Right cardiac atrium (tissue), 5 donors: ENCODE measurements around the gene INHBA. TPM values are rescaled to one million over a fixed set of nuclear protein-coding genes. Genes with fewer than 3 reads are reported as not detected.
A peak's percentile ranks its signal among the peaks of the same experiment; 100 is the strongest.

Experiments
- ATAC-seq, 2 donors: fragments of 200-7000 bp; cut with Tn5 transposase; one replicate each; pipeline versions ENCODE4 v1.8.0 to v1.9.1; 2020; ENCODE audit warnings: moderate library complexity in 2 of 2, mild to moderate bottlenecking in 1 of 2
- DNase-seq, 3 donors: peaks; one replicate each; pipeline ENCODE4 v3.0.0-alpha.2; 2020
- H3K27ac ChIP-seq: one replicate; pipeline ENCODE4 v1.5.1; 2013; ENCODE audit warnings: mild to moderate bottlenecking, low read length, control low read depth, moderate library complexity
- H3K27me3 ChIP-seq: one replicate; pipeline ENCODE4 v1.6.1; 2013; ENCODE audit not compliant: control insufficient read depth, insufficient read depth
- H3K4me1 ChIP-seq: one replicate; pipeline ENCODE4 v1.6.1; 2013; ENCODE audit warnings: low read length; ENCODE audit not compliant: control insufficient read depth, insufficient read depth
- H3K4me3 ChIP-seq: one replicate; pipeline ENCODE4 v1.5.1; 2013; ENCODE audit warnings: low read length, control low read depth
- H3K9me3 ChIP-seq: one replicate; pipeline ENCODE4 v1.6.1; 2013; ENCODE audit warnings: low read length; ENCODE audit not compliant: control insufficient read depth
- WGBS: extraction: QIAGEN DNeasy Blood & Tissue Kit; methylation state at CpG from one replicate; pipeline ENCODE4 v1.1.7; 2013; 5-methylcytosine and 5-hydroxymethylcytosine counted together
- intact Hi-C, 4 donors: fragments of 100-400 bp; cut with DNase I; formaldehyde crosslinking; loops; one replicate each; pipeline versions ENCODE4 v1.11.0 to v1.14.0; 2022 to 2023
- long read RNA-seq, 4 donors: library from polyadenylated mRNA; unstranded; transcript quantifications; one replicate each; pipeline ENCODE4 v2.0.0, GENCODE V29; 2020 to 2021
- polyA plus RNA-seq: library from polyadenylated mRNA; stranded (reverse); fragments of 200-250 nt; gene quantifications from one replicate; pipeline ENCODE4 v1.2.3, GENCODE V29; 2013
- total RNA-seq, 4 donors: library from RNA; stranded (reverse); fragmentation: NEBNext Ultra II Directional; extraction: Animal tissue kit (Norgen Biotek cat#: 25700); gene quantifications; one replicate each; pipeline ENCODE4 v1.2.1, GENCODE V29; 2021
- donor health status: healthy with polysubstance abuse.
- donor health status: DM: no; HTN: yes; CAD: no.
- donor health status: DM: no; HTN: no; CAD: no.
- donor health status: DM: no; HTN: yes; CAD: no; lungs with severe emphysema.
- donor health status: DM: yes; HTN: yes; CAD: no.

Gene INHBA
- total RNA-seq (10 to 100 TPM; 21.9 to 66.4 (median 42.7) TPM), polyA plus RNA-seq (3.3 TPM)
- long read RNA-seq, donor 1, full-length matches to known transcripts: 40 of 59 reads
- long read RNA-seq, donor 1, partial matches to known transcripts: 10 of 59 reads
- long read RNA-seq, donor 1, other reads (novel, unspliced or antisense): 9 of 59 reads
- long read RNA-seq, donor 2, partial matches to known transcripts: 1 of 2 reads
- long read RNA-seq, donor 2, other reads (novel, unspliced or antisense): 1 of 2 reads
- long read RNA-seq, donor 3, full-length matches to known transcripts: 65 of 79 reads
- long read RNA-seq, donor 3, partial matches to known transcripts: 1 of 79 reads
- long read RNA-seq, donor 3, other reads (novel, unspliced or antisense): 13 of 79 reads
- long read RNA-seq, donor 4, full-length matches to known transcripts: 8 of 11 reads
- long read RNA-seq, donor 4, partial matches to known transcripts: 1 of 11 reads
- long read RNA-seq, donor 4, other reads (novel, unspliced or antisense): 2 of 11 reads

DNA sequence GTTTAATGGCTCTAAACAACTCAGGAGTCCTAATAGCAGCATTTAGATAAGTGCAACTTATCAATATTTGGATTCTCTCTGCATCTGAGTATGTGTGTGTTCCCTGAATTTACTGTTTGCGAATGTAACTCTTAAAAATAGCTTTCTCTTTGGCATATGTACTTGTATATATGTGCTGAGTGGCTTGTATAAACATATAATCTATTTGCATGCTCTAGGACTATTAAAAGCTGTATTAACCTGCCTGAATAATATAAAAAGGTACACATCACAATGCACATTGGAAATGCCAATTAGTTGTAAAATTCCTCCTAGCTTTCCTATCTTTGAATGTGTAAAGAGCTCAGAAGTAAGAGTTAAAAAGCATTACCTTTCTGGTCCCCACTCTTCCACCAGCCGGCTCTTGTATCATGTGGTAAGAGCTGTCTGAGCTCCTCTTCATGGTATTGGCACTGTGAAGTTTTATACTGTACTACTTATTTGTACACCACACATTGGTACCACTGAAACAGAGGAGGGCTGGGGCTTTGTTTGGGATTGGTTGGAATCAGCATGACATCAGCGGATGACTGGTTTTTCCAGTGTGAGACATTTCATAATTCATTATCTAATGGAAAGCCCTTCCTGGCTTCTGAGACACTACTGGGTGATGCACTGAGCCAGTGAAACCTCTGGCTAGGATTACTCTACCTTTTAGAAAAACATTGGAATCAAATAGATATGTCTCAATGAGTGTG lies at the start of gene INHBA:
TSS of gene INHBA (minus strand) at position 456 of the 737 bp plus-strand sequence. CDS start 2,716 bp downstream, outside the sequence.
- H3K27me3 ChIP-seq: no peaks in the 10 kb centered on the region
- H3K9me3 ChIP-seq: no peaks in the 10 kb centered on the region
- no peak within 1 kb of the TSS for H3K4me3 ChIP-seq
- peaks cover 4% of the 10 kb centered on the region for H3K4me1 ChIP-seq
- intact Hi-C loops: loop anchor here in 1 of 4 donors (10.0 kb wide), 1 partner anchor 698 kb away; no protein-coding TSS in a partner anchor
- DNase-seq: peak in 1 of 3 donors; percentile 24
- WGBS: 67% methylated on average over 3 of the region's 3 CpGs
- ATAC-seq: peak; percentile 43 to 71
- H3K27ac ChIP-seq: no peak within 1 kb of the TSS

- WGBS: 82% methylated on average over 2 of the region's 2 CpGs
- Histone ChIP-seq H3K27me3 (no peaks in the 10 kb centered on the region), H3K4me1 (no peaks in the 10 kb centered on the region), H3K27ac (no peak overlapping the region), H3K9me3 (no peaks in the 10 kb centered on the region), H3K4me3 (no peak overlapping the region)
- intact Hi-C loops: no loop called here
- no peak for DNase-seq
- ATAC-seq: no peak
Measured at GRCh38 chr7:41752615-41753014, 49.7 kb upstream of the INHBA start.

- no peaks in the 10 kb centered on the region for H3K4me1 ChIP-seq
- H3K4me3 ChIP-seq: no peak overlapping the region
- no peak overlapping the region for H3K27ac ChIP-seq
- H3K27me3 ChIP-seq: no peaks in the 10 kb centered on the region
- intact Hi-C loops: no loop called here
- ATAC-seq: no peak
- H3K9me3 ChIP-seq: no peaks in the 10 kb centered on the region
- WGBS: 31% methylated on average over 1 of the region's 1 CpG
- DNase-seq: no peak
Measured at GRCh38 chr7:41750661-41751540, 48.0 kb upstream of the INHBA start.

DNA sequence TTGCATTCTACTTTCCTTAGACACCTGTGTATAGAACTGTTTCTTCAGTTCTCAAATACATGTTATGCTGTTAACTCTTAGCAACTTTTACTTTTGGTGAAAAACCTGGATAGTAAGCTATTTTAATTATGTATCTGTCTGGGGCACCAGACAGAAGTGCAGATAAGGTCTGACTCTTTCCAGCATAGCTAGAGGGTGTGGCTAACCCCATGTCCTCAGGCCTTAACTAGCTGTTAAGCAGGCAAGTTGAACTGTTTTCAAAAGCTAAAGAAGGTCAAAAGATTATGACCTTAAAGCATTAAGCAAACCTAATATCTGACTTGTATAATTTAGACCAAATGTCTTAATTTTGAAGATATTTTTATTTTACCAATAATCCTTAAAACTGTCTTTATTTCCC lies 45.1 kb upstream of the INHBA start:
- ATAC-seq (no peak), DNase-seq (no peak)
- Histone ChIP-seq H3K4me3 (no peak overlapping the region), H3K27me3 (no peaks in the 10 kb centered on the region), H3K9me3 (no peaks in the 10 kb centered on the region), H3K4me1 (no peaks in the 10 kb centered on the region), H3K27ac (no peak overlapping the region)
- intact Hi-C loops: no loop called here

- Histone ChIP-seq H3K27me3 (no peaks in the 10 kb centered on the region), H3K9me3 (peaks cover 3% of the 10 kb centered on the region), H3K27ac (no peak overlapping the region), H3K4me3 (no peak overlapping the region), H3K4me1 (no peaks in the 10 kb centered on the region)
- ATAC-seq (no peak), DNase-seq (no peak)
- intact Hi-C loops: no loop called here
Measured at GRCh38 chr7:41745451-41745850, 42.6 kb upstream of the INHBA start.

DNA sequence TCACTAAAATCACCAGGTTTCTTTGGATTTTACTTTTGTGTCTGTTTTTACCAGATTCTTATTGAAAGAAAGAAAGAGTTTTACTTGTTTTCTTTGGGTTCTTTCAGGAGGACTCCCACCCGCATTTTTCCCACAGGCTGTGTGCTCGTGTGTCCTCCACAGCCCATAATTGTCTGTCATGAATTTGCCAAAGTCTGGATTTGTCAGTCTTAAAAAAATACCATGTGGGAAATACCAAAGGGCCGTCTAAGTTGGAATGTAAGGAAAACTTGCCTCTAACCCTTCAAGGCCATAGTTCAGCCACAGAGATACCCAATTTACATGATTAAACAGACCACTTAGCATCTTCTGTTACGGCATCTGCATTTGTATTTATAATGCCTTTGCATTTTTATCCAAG lies 41.3 kb upstream of the INHBA start:
- WGBS: 67% methylated on average over 4 of the region's 4 CpGs
- H3K27me3 ChIP-seq: no peaks in the 10 kb centered on the region
- H3K9me3 ChIP-seq: peaks cover 3% of the 10 kb centered on the region
- H3K27ac ChIP-seq: no peak overlapping the region
- DNase-seq: no peak
- no peak for ATAC-seq
- H3K4me3 ChIP-seq: no peak overlapping the region
- no peaks in the 10 kb centered on the region for H3K4me1 ChIP-seq
- intact Hi-C loops: no loop called here

DNA sequence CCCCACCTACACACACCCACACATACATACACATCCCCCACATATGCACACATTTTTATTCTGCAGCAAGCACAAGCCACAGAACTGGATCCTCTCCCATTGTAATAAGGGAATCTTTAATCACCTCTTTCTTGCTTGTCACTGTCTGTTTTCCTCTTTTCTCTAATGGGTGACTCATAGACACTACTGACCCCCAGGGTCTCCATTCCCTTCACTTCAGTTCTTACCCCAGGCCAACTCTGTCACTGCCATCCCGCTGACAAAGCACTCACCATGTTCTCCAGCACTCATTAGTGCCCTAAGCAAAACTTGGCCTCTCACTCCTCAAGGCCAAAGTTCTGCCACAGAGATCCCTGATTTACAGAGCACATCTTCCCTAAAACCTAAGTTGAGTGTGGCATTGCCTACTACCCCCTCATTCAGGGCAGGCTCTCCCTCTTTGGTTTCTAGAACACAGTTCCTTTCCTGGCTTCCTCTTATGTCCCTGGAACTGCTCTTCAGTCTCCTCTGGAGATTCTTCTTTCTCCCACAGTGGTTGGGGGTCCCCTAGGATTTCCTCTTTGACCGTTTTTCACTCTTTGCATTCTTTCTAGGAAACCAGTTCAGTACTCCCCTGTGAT lies 39.6 kb upstream of the INHBA start:
- H3K4me1 ChIP-seq: no peaks in the 10 kb centered on the region
- DNase-seq (no peak), ATAC-seq (no peak)
- no peak overlapping the region for H3K27ac ChIP-seq
- no peaks in the 10 kb centered on the region for H3K27me3 ChIP-seq
- H3K4me3 ChIP-seq: no peak overlapping the region
- peaks cover 3% of the 10 kb centered on the region for H3K9me3 ChIP-seq
- intact Hi-C loops: no loop called here
- WGBS: 61% methylated on average over 2 of the region's 2 CpGs

DNA sequence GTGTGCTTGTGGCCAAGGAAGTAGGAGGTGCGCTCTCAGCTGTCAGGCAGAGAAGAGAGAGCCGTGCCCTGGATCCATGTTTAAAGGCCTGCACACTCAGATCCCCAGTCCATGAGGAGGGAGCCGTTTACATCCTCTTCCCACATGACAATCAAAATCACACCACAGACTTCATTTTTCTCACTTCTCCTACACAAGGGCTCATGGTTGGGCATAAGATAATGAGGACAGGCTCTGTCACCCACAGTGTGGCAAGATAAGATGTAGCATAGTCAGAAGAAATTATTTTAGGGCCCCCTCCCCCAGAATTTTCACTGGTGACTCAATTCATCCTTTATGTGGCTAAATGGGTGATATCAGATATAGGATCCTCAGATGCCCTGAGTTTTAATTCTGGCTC lies 35.9 kb upstream of the INHBA start:
- no peaks in the 10 kb centered on the region for H3K4me1 ChIP-seq
- DNase-seq (no peak), ATAC-seq (no peak)
- no peak overlapping the region for H3K27ac ChIP-seq
- H3K9me3 ChIP-seq: peaks cover 3% of the 10 kb centered on the region
- intact Hi-C loops: no loop called here
- no peak overlapping the region for H3K4me3 ChIP-seq
- H3K27me3 ChIP-seq: no peaks in the 10 kb centered on the region
- WGBS: 76% methylated on average over 3 of the region's 3 CpGs

- intact Hi-C loops: no loop called here
- ATAC-seq (no peak), DNase-seq (no peak)
- Histone ChIP-seq H3K27me3 (no peaks in the 10 kb centered on the region), H3K4me1 (no peaks in the 10 kb centered on the region), H3K4me3 (no peak overlapping the region), H3K9me3 (peaks cover 3% of the 10 kb centered on the region), H3K27ac (no peak overlapping the region)
- 78% methylated on average over 4 of the region's 4 CpGs for WGBS
Measured at GRCh38 chr7:41738336-41738735, 35.4 kb upstream of the INHBA start.

- no peak overlapping the region for H3K4me3 ChIP-seq
- H3K4me1 ChIP-seq: no peaks in the 10 kb centered on the region
- no peaks in the 10 kb centered on the region for H3K27me3 ChIP-seq
- DNase-seq (no peak), ATAC-seq (no peak)
- intact Hi-C loops: no loop called here
- H3K9me3 ChIP-seq: no peaks in the 10 kb centered on the region
- H3K27ac ChIP-seq: no peak overlapping the region
- 78% methylated on average over 3 of the region's 3 CpGs for WGBS
Measured at GRCh38 chr7:41735206-41735605, 32.3 kb upstream of the INHBA start.
